Measurements from ENCODE around the gene ENO3.
A peak's percentile ranks its signal among the peaks of the same experiment; 100 is the strongest.

Gene ENO3

DNA sequence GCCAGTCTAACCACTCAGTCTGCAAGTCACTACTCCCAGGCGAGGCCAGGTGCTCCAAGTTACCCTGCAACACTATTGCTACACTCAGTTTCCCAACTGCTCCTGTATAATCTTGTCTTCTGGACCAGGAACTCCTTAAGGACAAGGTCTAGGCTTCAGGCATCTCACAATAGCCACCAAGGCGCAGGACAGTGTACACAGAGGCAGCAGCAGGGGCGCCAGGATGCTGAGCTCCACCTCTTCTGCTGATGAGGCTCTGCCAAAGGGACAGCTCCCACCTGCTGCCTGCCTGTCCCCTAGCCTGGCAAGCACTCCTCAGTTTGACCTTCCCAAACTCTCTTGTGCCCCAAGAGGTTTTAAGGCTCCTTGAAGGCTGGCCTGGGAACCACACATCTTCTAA, 14.5 kb upstream of the ENO3 start:
- TF ChIP-seq, protein P1, sequence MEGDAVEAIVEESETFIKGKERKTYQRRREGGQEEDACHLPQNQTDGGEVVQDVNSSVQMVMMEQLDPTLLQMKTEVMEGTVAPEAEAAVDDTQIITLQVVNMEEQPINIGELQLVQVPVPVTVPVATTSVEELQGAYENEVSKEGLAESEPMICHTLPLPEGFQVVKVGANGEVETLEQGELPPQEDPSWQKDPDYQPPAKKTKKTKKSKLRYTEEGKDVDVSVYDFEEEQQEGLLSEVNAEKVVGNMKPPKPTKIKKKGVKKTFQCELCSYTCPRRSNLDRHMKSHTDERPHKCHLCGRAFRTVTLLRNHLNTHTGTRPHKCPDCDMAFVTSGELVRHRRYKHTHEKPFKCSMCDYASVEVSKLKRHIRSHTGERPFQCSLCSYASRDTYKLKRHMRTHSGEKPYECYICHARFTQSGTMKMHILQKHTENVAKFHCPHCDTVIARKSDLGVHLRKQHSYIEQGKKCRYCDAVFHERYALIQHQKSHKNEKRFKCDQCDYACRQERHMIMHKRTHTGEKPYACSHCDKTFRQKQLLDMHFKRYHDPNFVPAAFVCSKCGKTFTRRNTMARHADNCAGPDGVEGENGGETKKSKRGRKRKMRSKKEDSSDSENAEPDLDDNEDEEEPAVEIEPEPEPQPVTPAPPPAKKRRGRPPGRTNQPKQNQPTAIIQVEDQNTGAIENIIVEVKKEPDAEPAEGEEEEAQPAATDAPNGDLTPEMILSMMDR (IDR thresholded peaks at IDR 0.05; ENCODE audit: low read depth, low read length, missing control alignments) = no peak
- in situ Hi-C loops (cut with HindIII; ENCODE audit: low sequenced_read_pairs) = no loop called here
- DNase-seq (ENCODE audit: low read depth) = no peak
- no peak overlapping the region for H3K4me3 ChIP-seq (ENCODE audit: low read depth, low read length)

GRCh38 chr17:4937553-4937952, 13.4 kb upstream of the ENO3 start:
- TF ChIP-seq, protein P1 (IDR thresholded peaks at IDR 0.05; ENCODE audit: low read depth, low read length, missing control alignments) = no peak
- no peak for DNase-seq (ENCODE audit: low read depth)
- no peak overlapping the region for H3K4me3 ChIP-seq (ENCODE audit: low read depth, low read length)
- in situ Hi-C loops (cut with HindIII; ENCODE audit: low sequenced_read_pairs) = no loop called here

- in situ Hi-C loops (cut with HindIII; ENCODE audit: low sequenced_read_pairs) = no loop called here
- no peak overlapping the region for H3K4me3 ChIP-seq (ENCODE audit: low read depth, low read length)
- TF ChIP-seq, protein P1 (IDR thresholded peaks at IDR 0.05; ENCODE audit: low read depth, low read length, missing control alignments) = no peak
- DNase-seq (ENCODE audit: low read depth) = no peak
Measured at GRCh38 chr17:4938069-4938491, 12.8 kb upstream of the ENO3 start.

- TF ChIP-seq, protein P1 (IDR thresholded peaks at IDR 0.05; ENCODE audit: low read depth, low read length, missing control alignments) = peak; percentile 4
- H3K4me3 ChIP-seq (ENCODE audit: low read depth, low read length) = peak overlapping the region; percentile 83
- DNase-seq (ENCODE audit: low read depth) = no peak
- in situ Hi-C loops (cut with HindIII; ENCODE audit: low sequenced_read_pairs) = no loop called here
Measured at GRCh38 chr17:4938688-4939545, 12.0 kb upstream of the ENO3 start.

DNA sequence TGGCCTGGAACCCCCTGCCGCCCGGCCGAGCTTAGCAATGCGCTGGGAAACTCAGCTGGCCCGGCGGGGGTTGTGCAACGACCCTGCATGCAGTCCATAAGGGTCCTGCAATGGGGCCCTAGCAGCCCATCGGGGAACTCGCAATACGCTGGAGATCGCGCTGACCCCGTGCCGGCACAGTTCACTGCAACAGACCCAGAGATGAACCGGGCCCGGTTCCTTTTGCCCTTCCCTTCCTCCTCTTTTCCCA, 11.4 kb upstream of the ENO3 start:
- in situ Hi-C loops (cut with HindIII; ENCODE audit: low sequenced_read_pairs) = no loop called here
- H3K4me3 ChIP-seq (ENCODE audit: low read depth, low read length) = peak overlapping the region; percentile 83
- TF ChIP-seq, protein P1 (IDR thresholded peaks at IDR 0.05; ENCODE audit: low read depth, low read length, missing control alignments) = no peak
- no peak for DNase-seq (ENCODE audit: low read depth)

DNA sequence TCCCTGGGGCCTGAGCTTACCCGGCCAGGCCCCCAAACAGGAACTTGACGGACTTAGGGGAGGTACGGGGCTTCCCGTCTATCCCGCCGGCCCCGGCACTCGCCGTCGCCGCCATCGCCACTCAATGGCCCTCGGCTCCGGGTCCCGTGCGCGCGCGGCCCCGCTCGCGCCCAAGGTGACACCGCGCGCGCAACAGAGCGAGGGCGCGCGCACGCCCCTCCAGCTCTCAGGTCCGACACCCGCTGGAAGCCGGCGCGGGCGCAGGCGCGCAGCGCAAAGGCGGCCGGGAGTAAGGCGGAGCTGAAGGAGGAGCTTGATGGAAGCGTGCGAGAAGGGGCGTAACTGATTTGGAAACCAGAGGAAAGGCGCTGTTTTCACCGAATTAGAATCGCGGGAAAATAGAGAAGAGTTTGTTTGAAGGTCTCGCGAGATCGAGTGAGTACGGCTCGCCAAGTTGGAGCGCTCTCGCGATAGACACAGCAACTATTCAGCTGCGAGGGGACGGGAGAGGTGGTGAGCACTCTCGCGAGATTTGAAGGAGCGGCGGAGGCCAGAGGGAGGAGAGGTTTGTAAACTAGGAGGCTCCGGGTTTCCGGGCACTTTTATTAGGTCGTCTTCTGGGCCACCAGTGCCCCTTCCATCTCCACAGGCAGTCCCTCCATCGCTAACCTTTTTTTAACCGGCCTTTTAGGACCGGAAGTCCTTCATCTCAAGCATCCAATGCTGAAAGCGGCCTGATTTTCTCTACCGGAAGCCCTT, 10.9 kb upstream of the ENO3 start, which contains the start of the genes RNF167 and SLC25A11:
RNF167 (plus strand) TSS at position 473 of the 759 bp plus-strand sequence. CDS start 642 bp downstream, outside the sequence.
SLC25A11 (minus strand) TSS at position 251 of the 759 bp plus-strand sequence; CDS start at position 115, 136 bp downstream.
- H3K4me3 ChIP-seq (ENCODE audit: low read depth, low read length) = peak within 1 kb of the TSS; percentile 83
- DNase-seq (ENCODE audit: low read depth) = peak; percentile 100
- TF ChIP-seq, protein P1 (IDR thresholded peaks at IDR 0.05; ENCODE audit: low read depth, low read length, missing control alignments) = no peak
- in situ Hi-C loops (cut with HindIII; ENCODE audit: low sequenced_read_pairs) = no loop called here
